ENCODE data around the gene SSH2. TPM values are rescaled to one million over a fixed set of nuclear protein-coding genes. Genes with fewer than 3 reads are reported as not detected.
"Not testable (repeated sequence)": the region's sequence is repeated elsewhere in the genome, so short reads cannot be mapped to it uniquely, and the experiment has no call there.

SSH2 gene
- total RNA-seq, 5 donors from 2014 or later (not counting 1 experiment from before 2014, with no cell fraction given), result 76.2 to 115 (median 82.7) TPM

GRCh38 chr17:29789196-29790170 lies 140.5 kb downstream of the SSH2 start:
- CTCF ChIA-PET, result no interaction called here
- DNase-seq, result no peak
- Mint-ChIP-seq H3K27me3 (no peaks in the 10 kb centered on the region), H3K36me3 (peaks cover 26% of the 10 kb centered on the region), H3K4me1 (no peaks in the 10 kb centered on the region), H3K9me3 (no peaks in the 10 kb centered on the region), H3K27ac (no peak overlapping the region), H3K4me3 (no peak overlapping the region)
- no peak overlapping the region for H3K4me3 ChIP-seq (ENCODE audit: control insufficient read depth in 1 of 2, extremely low read depth in 1 of 2, low read length in 1 of 2)
- no peaks in the 10 kb centered on the region for H3K9me3 ChIP-seq
- POLR2A ChIA-PET, result no interaction called here
- no peaks in the 10 kb centered on the region for H3K4me1 ChIP-seq (ENCODE audit: control insufficient read depth in 1 of 2, extremely low read depth in 1 of 2, insufficient read depth in 2 of 2, low read length in 2 of 2)
- WGBS (ENCODE audit: insufficient coverage), result 91% methylated on average over 1 of the region's 4 CpGs
- H3K36me3 ChIP-seq (ENCODE audit: control insufficient read depth in 2 of 2, extremely low read depth in 1 of 2, insufficient read depth in 1 of 2, low read length in 1 of 2), result peaks cover 0 to 8% of the 10 kb centered on the region in 2 donors
- H3K27me3 ChIP-seq (replicated peaks in 1 of 2; ENCODE audit: control insufficient read depth in 2 of 2, extremely low read depth in 1 of 2, insufficient read depth in 2 of 2, low read length in 1 of 2), result no peaks in the 10 kb centered on the region
- no peak for ATAC-seq (replicated peaks in 1 of 4)
- H3K27ac ChIP-seq (ENCODE audit: low read length), result no peak overlapping the region

GRCh38 chr17:29787995-29788394 lies 142.0 kb downstream of the SSH2 start:
- H3K27me3 Mint-ChIP-seq, result no peaks in the 10 kb centered on the region

GRCh38 chr17:29782917-29783316 lies 147.1 kb downstream of the SSH2 start:
- WGBS (ENCODE audit: insufficient coverage), result 100% methylated on average over 4 of the region's 5 CpGs

More at GRCh38 chr17:29787995-29788394, 142.0 kb downstream of the SSH2 start:
- Histone ChIP-seq H3K4me3 (ENCODE audit: control insufficient read depth in 1 of 2, extremely low read depth in 1 of 2, low read length in 1 of 2) (no peak overlapping the region), H3K27me3 (replicated peaks in 1 of 2; ENCODE audit: control insufficient read depth in 2 of 2, extremely low read depth in 1 of 2, insufficient read depth in 2 of 2, low read length in 1 of 2) (no peaks in the 10 kb centered on the region), H3K36me3 (ENCODE audit: control insufficient read depth in 2 of 2, extremely low read depth in 1 of 2, insufficient read depth in 1 of 2, low read length in 1 of 2) (peaks cover 0 to 8% of the 10 kb centered on the region in 2 donors), H3K4me1 (ENCODE audit: control insufficient read depth in 1 of 2, extremely low read depth in 1 of 2, insufficient read depth in 2 of 2, low read length in 2 of 2) (no peaks in the 10 kb centered on the region), H3K9me3 (no peaks in the 10 kb centered on the region), H3K27ac (ENCODE audit: low read length) (no peak overlapping the region)
- ChIA-PET POLR2A (no interaction called here), CTCF (no interaction called here)
- ATAC-seq (replicated peaks in 1 of 4), result no peak
- 100% methylated on average over 2 of the region's 3 CpGs for WGBS (ENCODE audit: insufficient coverage)
- Mint-ChIP-seq H3K27ac (peak overlapping the region in 1 of 2 donors; percentile 5), H3K4me3 (no peak overlapping the region), H3K9me3 (no peaks in the 10 kb centered on the region), H3K4me1 (no peaks in the 10 kb centered on the region), H3K36me3 (peaks cover 26% of the 10 kb centered on the region)
- DNase-seq, result no peak

GRCh38 chr17:29779812-29780190 lies 150.2 kb downstream of the SSH2 start:
- H3K27me3 Mint-ChIP-seq; H3K4me1 ChIP-seq (ENCODE audit: control insufficient read depth in 1 of 2, extremely low read depth in 1 of 2, insufficient read depth in 2 of 2, low read length in 2 of 2); H3K27ac Mint-ChIP-seq; H3K4me3 ChIP-seq (ENCODE audit: control insufficient read depth in 1 of 2, extremely low read depth in 1 of 2, low read length in 1 of 2); ATAC-seq (replicated peaks in 1 of 4); H3K9me3 Mint-ChIP-seq; H3K4me1 Mint-ChIP-seq; H3K9me3 ChIP-seq; H3K27me3 ChIP-seq (replicated peaks in 1 of 2; ENCODE audit: control insufficient read depth in 2 of 2, extremely low read depth in 1 of 2, insufficient read depth in 2 of 2, low read length in 1 of 2); H3K27ac ChIP-seq (ENCODE audit: low read length); H3K36me3 ChIP-seq (ENCODE audit: control insufficient read depth in 2 of 2, extremely low read depth in 1 of 2, insufficient read depth in 1 of 2, low read length in 1 of 2); DNase-seq; H3K4me3 Mint-ChIP-seq: not testable (repeated sequence)
- POLR2A ChIA-PET, result interaction anchor here in 1 of 2 donors (0.6 to 0.7 kb wide), 2 partner anchors 30 to 169 kb away, joined by 4 to 5 read pairs; no protein-coding TSS in a partner anchor
- CTCF ChIA-PET, result interaction anchor here (0.6 to 4.5 kb wide), 34 partner anchors 14 to 348 kb away, joined by 3 to 66 read pairs (median 5); partner anchors contain the start of gene SSH2 (in 1 of the 2)
- no CpG with 5 or more reads among the region's 8 CpGs for WGBS (ENCODE audit: insufficient coverage)
- peaks cover 12% of the 10 kb centered on the region for H3K36me3 Mint-ChIP-seq

More at GRCh38 chr17:29782917-29783316, 147.1 kb downstream of the SSH2 start:
- no peak overlapping the region for H3K27ac ChIP-seq (ENCODE audit: low read length)
- H3K36me3 ChIP-seq (ENCODE audit: control insufficient read depth in 2 of 2, extremely low read depth in 1 of 2, insufficient read depth in 1 of 2, low read length in 1 of 2), result no peaks in the 10 kb centered on the region
- Mint-ChIP-seq H3K4me3 (no peak overlapping the region), H3K36me3 (peaks cover 12% of the 10 kb centered on the region), H3K9me3 (no peaks in the 10 kb centered on the region), H3K27me3 (no peaks in the 10 kb centered on the region), H3K27ac (no peak overlapping the region), H3K4me1 (peaks cover 8 to 9% (median 9%) of the 10 kb centered on the region in 3 donors)
- no peaks in the 10 kb centered on the region for H3K27me3 ChIP-seq (replicated peaks in 1 of 2; ENCODE audit: control insufficient read depth in 2 of 2, extremely low read depth in 1 of 2, insufficient read depth in 2 of 2, low read length in 1 of 2)
- H3K4me3 ChIP-seq (ENCODE audit: control insufficient read depth in 1 of 2, extremely low read depth in 1 of 2, low read length in 1 of 2), result no peak overlapping the region
- H3K9me3 ChIP-seq, result no peaks in the 10 kb centered on the region
- ChIA-PET POLR2A (interaction anchor here in 1 of 2 donors (0.6 kb wide), 1 partner anchor 48 kb away, joined by 3 read pairs; no protein-coding TSS in a partner anchor), CTCF (interaction anchor here in 1 of 2 donors (0.7 kb wide), 1 partner anchor 115 kb away, joined by 3 read pairs; no protein-coding TSS in a partner anchor)
- H3K4me1 ChIP-seq (ENCODE audit: control insufficient read depth in 1 of 2, extremely low read depth in 1 of 2, insufficient read depth in 2 of 2, low read length in 2 of 2), result peaks cover 0 to 7% of the 10 kb centered on the region in 2 experiments
- ATAC-seq (replicated peaks in 1 of 4) (no peak), DNase-seq (no peak)

GRCh38 chr17:29778956-29779811 lies 150.8 kb downstream of the SSH2 start:
- H3K4me3 ChIP-seq (ENCODE audit: control insufficient read depth in 1 of 2, extremely low read depth in 1 of 2, low read length in 1 of 2), result no peak overlapping the region
- Mint-ChIP-seq H3K9me3 (no peaks in the 10 kb centered on the region), H3K27ac (peak overlapping the region; percentile 49 to 61), H3K4me3 (no peak overlapping the region), H3K4me1 (peaks cover 8 to 9% (median 9%) of the 10 kb centered on the region in 3 donors), H3K36me3 (peaks cover 9% of the 10 kb centered on the region), H3K27me3 (no peaks in the 10 kb centered on the region)
- H3K27me3 ChIP-seq (replicated peaks in 1 of 2; ENCODE audit: control insufficient read depth in 2 of 2, extremely low read depth in 1 of 2, insufficient read depth in 2 of 2, low read length in 1 of 2), result no peaks in the 10 kb centered on the region
- DNase-seq (peak; percentile 61 to 87 (median 78)), ATAC-seq (replicated peaks in 1 of 4) (peak; percentile 98 to 99 (median 98))
- ChIA-PET CTCF (interaction anchor here (0.6 to 4.5 kb wide), 39 partner anchors 14 to 349 kb away, joined by 3 to 66 read pairs (median 5); partner anchors contain the start of gene SSH2 (in 1 of the 2)), POLR2A (interaction anchor here (0.6 to 0.8 kb wide), 4 partner anchors 30 to 169 kb away, joined by 4 to 11 read pairs (median 6); no protein-coding TSS in a partner anchor)
- peaks cover 0 to 7% of the 10 kb centered on the region in 2 experiments for H3K4me1 ChIP-seq (ENCODE audit: control insufficient read depth in 1 of 2, extremely low read depth in 1 of 2, insufficient read depth in 2 of 2, low read length in 2 of 2)
- no peaks in the 10 kb centered on the region for H3K9me3 ChIP-seq
- H3K36me3 ChIP-seq (ENCODE audit: control insufficient read depth in 2 of 2, extremely low read depth in 1 of 2, insufficient read depth in 1 of 2, low read length in 1 of 2), result no peaks in the 10 kb centered on the region
- no peak overlapping the region for H3K27ac ChIP-seq (ENCODE audit: low read length)
- WGBS (ENCODE audit: insufficient coverage), result 0% methylated on average over 1 of the region's 8 CpGs
